GM12878 (cell line): Measurements from ENCODE around the gene CELSR1. TPM values are rescaled to one million over a fixed set of nuclear protein-coding genes. Genes with fewer than 3 reads are reported as not detected.

Experiments
- ATAC-seq: fragments of 200-7000 bp; cut with Tn5 transposase; 3 replicates; pipeline ENCODE4 v1.9.1; 2020; ENCODE audit warnings: mild to moderate bottlenecking, moderate library complexity
- BruUV-seq: library from RNA; stranded (reverse); fragments of 400-500 nt; replicated peaks from 2 replicates; lab custom pipeline; 2021; lab: Mats Ljungman, UMichigan
- CTCF ChIA-PET: fragments of 300-600 bp; sonication (Branson Sonifier 250); formaldehyde crosslinking; extraction: SDS; loops from one replicate; lab custom pipeline; 2021; ENCODE audit warnings: inconsistent platforms; lab: Yijun Ruan, JAX
- POLR2A ChIA-PET: fragments of 350-600 bp; formaldehyde crosslinking; extraction: SDS; loops from one replicate; lab custom pipeline; 2021; ENCODE audit warnings: inconsistent platforms; lab: Charles Lee
- RAD21 ChIA-PET: fragments of 300-600 bp; sonication (Branson Sonifier 250); formaldehyde crosslinking; loops from one replicate; lab custom pipeline; 2023; ENCODE audit warnings: antibody characterized with exemption; ENCODE audit not compliant: unreplicated experiment; lab: Charles Lee
- SMC1A ChIA-PET: fragments of 300-600 bp; sonication (Branson Sonifier 250); formaldehyde crosslinking; loops from one replicate; lab custom pipeline; 2023; ENCODE audit not compliant: unreplicated experiment, uncharacterized antibody; lab: Charles Lee
- DNase-seq: peaks from one replicate; pipeline ENCODE4 v3.0.0-alpha.2; 2011; ENCODE audit warnings: low read depth, low spot score
- FAIRE-seq: peaks from 3 replicates; lab custom pipeline; 2011; peaks lifted over from hg19 to GRCh38; lab: Jason Lieb, UNC
- H2AFZ ChIP-seq: 2 replicates; pipeline ENCODE4 v1.6.0; 2011; ENCODE audit warnings: low read depth, low read length, control low read depth; ENCODE audit not compliant: control insufficient read depth
- H3K27ac ChIP-seq: 2 replicates; pipeline ENCODE4 v1.5.1; 2011; ENCODE audit warnings: control low read depth; ENCODE audit not compliant: control insufficient read depth, insufficient read depth
- H3K27me3 ChIP-seq, 2 experiments: replicated peaks in 1 of 2; 2 replicates each; pipeline versions ENCODE4 v1.6.0 to v1.6.1; 2011; ENCODE audit warnings: low read length in 1 of 2; ENCODE audit not compliant: control insufficient read depth in 2 of 2, insufficient read depth in 2 of 2
- H3K36me3 ChIP-seq, 2 experiments: 2 replicates each; pipeline ENCODE4 v1.5.1; 2011; ENCODE audit warnings: low read length in 1 of 2; ENCODE audit not compliant: control insufficient read depth in 2 of 2, insufficient read depth in 2 of 2
- H3K4me1 ChIP-seq: 2 replicates; pipeline ENCODE4 v1.6.1; 2011; ENCODE audit warnings: mild to moderate bottlenecking, low read length, moderate library complexity, mixed read lengths; ENCODE audit not compliant: control insufficient read depth, insufficient read depth
- H3K4me2 ChIP-seq: 2 replicates; pipeline ENCODE4 v1.6.0; 2011; ENCODE audit warnings: control low read depth; ENCODE audit not compliant: control insufficient read depth, insufficient read depth
- H3K4me3 ChIP-seq: fragments of 200-600 bp; sonication (generic); 2 replicates; pipeline ENCODE4 v1.5.1; 2016
- H3K79me2 ChIP-seq: 2 replicates; pipeline ENCODE4 v1.6.0; 2011; ENCODE audit warnings: low read length; ENCODE audit not compliant: control insufficient read depth, insufficient read depth
- H3K9ac ChIP-seq: 2 replicates; pipeline ENCODE4 v1.8.0; 2011; ENCODE audit warnings: low read length, control low read depth, mixed read lengths; ENCODE audit not compliant: control insufficient read depth, insufficient read depth
- H3K9me3 ChIP-seq: replicated peaks from 3 replicates; pipeline ENCODE4 v1.5.1; 2011; ENCODE audit warnings: mild to moderate bottlenecking, low read length; ENCODE audit not compliant: control insufficient read depth, insufficient read depth
- H4K20me1 ChIP-seq: 2 replicates; pipeline ENCODE4 v1.6.0; 2011; ENCODE audit not compliant: control insufficient read depth, insufficient read depth
- BCL3 ChIP-seq: IDR thresholded peaks from 2 replicates; pipeline ENCODE4 v1.6.1; 2011; ENCODE audit warnings: borderline replicate concordance, low read depth, mild to moderate bottlenecking, moderate library complexity, low read length; ENCODE audit not compliant: insufficient read depth, poor library complexity, severe bottlenecking
- HDGF ChIP-seq: fragments of 450-650 bp; IDR thresholded peaks from 2 replicates; pipeline ENCODE4 v1.6.1; 2016; ENCODE audit warnings: antibody characterized with exemption
- KAT2A ChIP-seq: conservative IDR thresholded peaks from 2 replicates; pipeline ENCODE4 v1.6.1; 2011; ENCODE audit warnings: low read depth, low read length; ENCODE audit not compliant: control insufficient read depth
- MXI1 ChIP-seq: fragments of 150-350 bp; IDR thresholded peaks from 2 replicates; pipeline ENCODE4 v1.6.1; 2011; ENCODE audit warnings: low read depth, mild to moderate bottlenecking, inconsistent platforms, low read length, improper control_type of control experiment
- PBX3 ChIP-seq: IDR thresholded peaks from 2 replicates; pipeline ENCODE4 v1.6.1; 2011; ENCODE audit warnings: mild to moderate bottlenecking, low read depth, low read length, moderate library complexity; ENCODE audit not compliant: insufficient replicate concordance
- RBBP5 ChIP-seq: fragments of 200-600 bp; sonication (generic); conservative IDR thresholded peaks from 2 replicates; pipeline ENCODE4 v1.6.1; 2016
- SIN3A ChIP-seq: IDR thresholded peaks from 2 replicates; pipeline ENCODE4 v1.6.1; 2012; ENCODE audit warnings: low read depth, low read length, improper control_type of control experiment
- SMAD5 ChIP-seq: IDR thresholded peaks from 2 replicates; pipeline ENCODE4 v1.6.1; 2016; ENCODE audit warnings: antibody characterized with exemption, low read depth
- WGBS: methylation state at CpG from one replicate; pipeline ENCODE4 v1.1.6; 2016; ENCODE audit warnings: low lambda C conversion rate; ENCODE audit not compliant: insufficient replicate concordance, insufficient coverage; ENCODE audit errors: missing lambda C conversion rate; 5-methylcytosine and 5-hydroxymethylcytosine counted together
- in situ Hi-C: fragments of 300-500 bp; cut with MboI; formaldehyde crosslinking; loops from 9 replicates; pipeline ENCODE4 v1.14.3; 2018; ENCODE audit warnings: mixed read lengths
- intact Hi-C: fragments of 100-400 bp; cut with micrococcal nuclease; formaldehyde crosslinking; loops from one replicate; pipeline ENCODE4 v1.14.2; 2022; ENCODE audit not compliant: unreplicated experiment
- polyA plus RNA-seq, 11 experiments: library from polyadenylated mRNA; depleted of rRNA in 4 of 11; unstranded in 6 of 11; stranded (reverse) in 5 of 11; fragments of >200 nt; fragmentation: Nextera tagmentation in 4 of 11; fragmentation: Illumina TruSeq in 1 of 11; extraction: Ambion mirVana in 4 of 11; extraction: Trizol in 1 of 11; gene quantifications; 1 replicate in 1 of 11; 2 replicates in 10 of 11; pipeline versions ENCODE4 v1.2.1 to v1.2.3, GENCODE V29; 2011 to 2016; ENCODE audit warnings: inconsistent platforms in 2 of 11, missing spikeins in 2 of 11, low read depth in 1 of 11
- total RNA-seq, 4 experiments: library from RNA; depleted of rRNA in 3 of 4; stranded (reverse); fragments of >200 nt in 3 of 4; fragmentation: Illumina TruSeq in 1 of 4; extraction: Trizol in 1 of 4; gene quantifications; 2 replicates each; pipeline versions ENCODE4 v1.2.1 to v1.2.3, GENCODE V29; 2013 to 2021

The CELSR1 gene
- total and polyA plus RNA-seq, 10 of the 15 experiments (the other 5 are each of a cell fraction or from before 2014, with no cell fraction given): 0.05 to 1.7 (median 0.35) TPM; not detected in 2

- peaks cover 0 to 1% of the 10 kb centered on the region in 2 experiments; a peak in 1 of 4 replicates for H3K36me3 ChIP-seq
- no peak for TF ChIP-seq HDGF
- TF ChIP-seq MXI1: no peak
- no peak for TF ChIP-seq BCL3
- no peak for TF ChIP-seq SMAD5
- TF ChIP-seq PBX3: no peak
- TF ChIP-seq SIN3A: no peak
- TF ChIP-seq KAT2A: no peak
- TF ChIP-seq RBBP5: no peak
- TF ChIP-seq, all 136 proteins: peak for 0
- Histone ChIP-seq H3K27me3 (no peaks in the 10 kb centered on the region), H3K4me3 (no peak overlapping the region), H3K9ac (no peak overlapping the region), H3K79me2 (no peaks in the 10 kb centered on the region), H3K4me1 (no peaks in the 10 kb centered on the region), H3K4me2 (no peak overlapping the region), H3K27ac (no peak overlapping the region), H3K9me3 (no peaks in the 10 kb centered on the region), H2AFZ (no peak overlapping the region), H4K20me1 (no peaks in the 10 kb centered on the region)
- POLR2A ChIA-PET: no interaction called here
- CTCF ChIA-PET: no interaction called here
- BruUV-seq: no TSS peak
- intact Hi-C loops: no loop called here
- in situ Hi-C loops: no loop called here
- ATAC-seq: no peak
- FAIRE-seq: no peak
- SMC1A ChIA-PET: no interaction called here
- RAD21 ChIA-PET: no interaction called here
- 21% methylated on average over 11 of the region's 11 CpGs for WGBS
- DNase-seq: no peak
Measured at GRCh38 chr22:46465345-46465720, 72.1 kb downstream of the CELSR1 start.
